ENCODE results near the gene CRLF1.

CRLF1 gene, protein sequence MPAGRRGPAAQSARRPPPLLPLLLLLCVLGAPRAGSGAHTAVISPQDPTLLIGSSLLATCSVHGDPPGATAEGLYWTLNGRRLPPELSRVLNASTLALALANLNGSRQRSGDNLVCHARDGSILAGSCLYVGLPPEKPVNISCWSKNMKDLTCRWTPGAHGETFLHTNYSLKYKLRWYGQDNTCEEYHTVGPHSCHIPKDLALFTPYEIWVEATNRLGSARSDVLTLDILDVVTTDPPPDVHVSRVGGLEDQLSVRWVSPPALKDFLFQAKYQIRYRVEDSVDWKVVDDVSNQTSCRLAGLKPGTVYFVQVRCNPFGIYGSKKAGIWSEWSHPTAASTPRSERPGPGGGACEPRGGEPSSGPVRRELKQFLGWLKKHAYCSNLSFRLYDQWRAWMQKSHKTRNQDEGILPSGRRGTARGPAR

DNA sequence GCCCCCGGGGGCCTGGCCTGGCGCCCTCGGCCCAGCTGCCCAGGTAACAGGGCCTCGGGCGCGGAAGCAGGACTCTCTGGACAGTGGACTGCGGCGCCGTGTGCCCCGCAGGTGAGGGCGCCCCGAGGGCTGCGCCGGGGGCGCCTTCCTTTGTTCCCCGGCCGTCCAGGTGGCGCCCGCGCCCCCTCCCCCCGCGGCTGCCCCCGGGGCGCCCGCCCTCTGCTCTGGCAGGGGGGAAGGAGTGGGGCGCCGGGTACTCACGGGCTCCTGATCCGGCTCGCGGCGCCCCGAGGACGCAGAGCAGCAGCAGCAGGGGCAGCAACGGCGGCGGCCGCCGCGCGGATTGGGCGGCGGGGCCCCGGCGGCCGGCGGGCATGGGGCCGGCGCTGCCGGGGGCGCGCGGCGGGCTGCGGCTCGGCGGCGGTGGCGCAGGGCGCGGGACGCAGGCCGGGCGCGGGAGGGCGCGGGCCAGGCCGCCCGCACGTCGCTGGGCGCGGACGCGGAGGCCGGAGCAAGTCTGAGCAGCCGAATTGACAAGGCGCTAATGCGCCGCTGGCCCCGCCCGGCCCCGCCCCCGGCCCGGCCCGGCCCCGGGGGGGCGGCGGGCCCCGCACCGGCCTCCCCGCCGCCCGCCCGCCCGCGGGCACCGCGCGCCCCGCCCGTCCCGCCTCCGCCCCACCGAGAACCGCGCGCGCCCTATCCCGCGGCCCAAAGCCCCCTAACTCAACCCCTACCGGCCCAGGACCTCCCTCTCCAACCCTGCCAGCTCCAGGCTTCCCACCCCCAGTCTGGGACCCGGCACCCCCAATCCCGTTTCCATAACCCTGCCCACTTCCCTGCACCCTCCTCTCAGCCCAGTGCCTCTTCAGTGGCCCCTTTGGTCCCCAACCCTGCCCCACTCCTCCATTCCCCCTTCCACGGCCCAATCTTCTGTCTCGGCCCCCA lies at the start of gene CRLF1:
Gene CRLF1 (minus strand): TSS at position 519 of the 945 bp plus-strand sequence. CDS start 143 bp downstream, at position 376.
- DNase-seq (ENCODE audit: low read depth in 2 of 2): no peak

DNA sequence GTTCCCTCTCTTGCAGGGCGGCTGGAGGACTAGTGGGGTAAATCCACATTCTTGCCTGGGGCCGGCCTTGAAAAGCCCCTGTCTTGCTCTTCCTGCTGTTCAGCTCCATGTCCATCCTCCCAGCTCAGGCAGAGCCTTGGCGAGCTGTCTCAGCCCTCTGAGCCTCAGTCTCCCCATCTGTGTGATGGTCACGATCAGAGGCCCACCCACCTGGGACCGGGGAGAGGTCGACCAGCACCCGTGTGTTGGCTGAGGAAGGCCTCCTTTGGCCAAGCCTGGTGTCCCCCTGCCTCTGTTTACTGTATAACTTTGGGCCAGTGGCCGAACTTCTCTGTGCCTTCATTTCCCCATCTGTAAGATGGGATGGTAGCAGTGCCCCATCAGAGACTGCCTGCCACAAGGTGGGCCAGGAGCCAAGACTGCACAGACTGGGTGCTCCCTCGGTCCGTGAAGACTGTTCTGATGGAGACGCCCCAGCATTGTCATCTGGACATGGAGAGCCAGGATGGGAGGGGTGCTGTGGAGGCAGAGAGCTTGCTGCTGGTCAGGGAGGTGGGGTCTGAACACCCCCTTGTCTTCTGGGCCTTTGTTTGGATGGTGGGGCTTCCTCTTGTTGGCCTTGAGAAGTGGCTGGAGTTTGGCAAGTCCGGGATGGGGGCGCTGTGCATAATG lies 48.7 kb upstream of the CRLF1 start:
- DNase-seq (ENCODE audit: low read depth in 2 of 2): no peak

DNA sequence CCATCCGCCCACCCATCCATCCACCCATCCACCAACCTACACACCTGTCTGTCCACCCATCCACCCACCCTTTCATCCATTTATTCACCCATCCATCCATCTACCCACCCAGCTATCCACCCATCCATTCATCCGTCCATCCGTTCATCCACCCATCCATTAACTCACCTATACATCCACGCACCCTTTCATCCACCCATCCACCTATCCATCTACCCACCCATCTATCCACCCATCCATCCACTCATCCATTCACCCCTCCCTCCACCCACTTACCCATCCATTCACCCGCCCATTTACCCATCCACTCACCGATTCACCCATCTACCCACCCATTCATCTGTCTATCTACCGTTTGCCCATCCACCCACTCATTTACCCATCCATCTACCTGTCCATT lies 47.9 kb upstream of the CRLF1 start:
- no peak for DNase-seq (ENCODE audit: low read depth in 2 of 2)

DNA sequence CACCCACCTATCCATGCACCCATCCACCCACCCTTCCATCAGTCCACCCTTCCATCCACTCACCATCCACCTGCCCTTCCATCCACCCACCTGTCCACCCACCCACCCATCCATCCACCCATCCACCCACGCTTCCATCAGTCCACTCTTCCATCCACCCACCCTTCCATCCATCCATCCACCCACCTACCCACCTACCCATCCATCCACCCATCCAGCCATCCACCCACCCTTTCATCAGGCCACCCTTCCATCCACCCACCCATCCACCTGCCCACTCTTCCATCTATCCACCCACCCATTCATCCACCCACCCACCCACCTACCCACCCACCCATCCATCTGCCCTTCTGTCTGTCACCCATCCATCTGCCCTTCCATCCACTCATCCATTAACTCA lies 47.3 kb upstream of the CRLF1 start:
- no peak for DNase-seq (ENCODE audit: low read depth in 2 of 2)

DNA sequence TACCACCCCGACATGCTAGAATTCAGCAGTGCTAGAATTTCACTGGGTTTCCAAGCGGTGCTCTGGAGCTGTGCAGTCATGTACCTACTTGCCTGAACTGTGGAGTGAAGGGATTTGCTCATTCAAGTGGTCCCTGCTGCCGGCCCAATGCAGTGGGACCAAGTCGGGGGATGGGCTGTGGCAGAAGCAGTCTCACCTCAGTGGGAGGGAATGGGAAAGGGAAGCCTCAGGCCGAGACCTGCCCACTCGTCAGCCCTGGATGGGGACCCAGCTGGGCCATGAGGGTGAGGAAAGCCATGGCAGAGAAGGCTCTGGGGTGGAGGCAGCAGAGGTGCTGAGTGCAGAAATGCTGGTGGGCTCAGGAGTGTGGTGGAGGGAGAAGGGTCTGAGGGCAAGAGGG lies 45.1 kb upstream of the CRLF1 start:
- no peak for DNase-seq (ENCODE audit: low read depth in 2 of 2)

DNA sequence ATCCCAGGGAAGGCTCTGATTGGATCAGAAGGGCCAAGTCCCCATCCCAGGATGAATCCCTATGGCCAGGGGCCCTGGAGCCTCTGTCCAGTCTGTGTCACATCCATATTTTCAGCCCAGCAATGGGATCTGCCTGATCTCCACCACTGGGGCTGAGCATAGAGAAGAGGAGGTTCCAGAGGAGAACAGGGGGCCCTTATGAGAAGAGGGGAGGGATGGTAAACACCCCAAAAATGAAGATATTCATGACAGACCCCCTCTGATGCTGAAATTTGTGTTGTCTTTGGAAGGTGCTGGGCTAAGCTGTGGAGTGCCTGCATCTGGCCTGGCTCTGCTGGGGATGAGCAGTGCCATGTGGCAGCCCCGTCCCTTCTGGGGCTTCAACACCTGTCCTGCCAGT lies 44.7 kb upstream of the CRLF1 start:
- no peak for DNase-seq (ENCODE audit: low read depth in 2 of 2)

DNA sequence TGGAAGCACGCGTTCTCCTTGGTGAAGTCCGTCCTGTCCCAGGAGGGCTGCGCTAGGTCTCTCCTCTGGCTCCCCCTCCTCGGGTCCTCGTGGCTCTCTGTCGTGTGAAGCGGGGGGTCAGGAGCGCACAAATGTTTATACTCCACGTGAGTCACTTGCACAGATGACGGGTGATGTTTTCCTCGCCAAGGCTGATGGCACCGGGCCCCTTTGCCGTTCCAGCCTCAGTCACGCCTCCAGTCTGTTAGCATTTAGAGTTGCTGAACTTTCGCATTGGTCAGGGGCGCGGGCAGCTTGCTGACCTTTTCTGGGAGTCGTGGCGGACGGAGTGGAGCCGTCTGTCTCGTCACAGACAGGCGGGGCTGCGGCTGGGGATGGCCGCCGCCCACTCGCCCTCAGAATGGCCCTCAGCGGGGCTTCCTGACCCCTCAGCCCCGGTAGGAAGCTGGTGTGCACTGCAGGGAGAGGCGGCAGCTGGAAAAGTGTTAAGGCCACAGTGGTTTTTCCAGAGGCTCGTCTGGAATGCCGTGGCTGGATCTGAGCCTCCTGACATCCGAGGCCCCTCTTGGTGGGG lies 44.0 kb upstream of the CRLF1 start:
- no peak for DNase-seq (ENCODE audit: low read depth in 2 of 2)

DNA sequence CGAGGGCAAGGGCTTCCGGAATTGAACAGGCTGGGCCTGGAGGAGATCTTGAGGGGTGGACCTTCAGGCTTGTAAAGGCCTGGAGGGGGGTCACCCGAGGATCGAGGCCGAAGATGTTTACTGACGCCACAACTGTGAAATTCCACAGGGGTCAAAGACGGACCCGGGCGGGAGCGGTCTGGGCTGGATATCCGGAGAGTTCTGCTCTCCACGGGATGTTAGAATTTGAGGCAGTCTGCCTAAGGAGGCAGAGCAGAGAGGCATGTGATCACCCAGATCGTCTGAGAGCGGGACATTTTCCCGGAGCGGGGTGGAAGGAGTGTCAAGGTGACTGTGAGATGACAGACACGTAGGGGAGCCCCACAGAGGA lies 43.4 kb upstream of the CRLF1 start:
- DNase-seq (ENCODE audit: low read depth in 2 of 2): no peak

DNA sequence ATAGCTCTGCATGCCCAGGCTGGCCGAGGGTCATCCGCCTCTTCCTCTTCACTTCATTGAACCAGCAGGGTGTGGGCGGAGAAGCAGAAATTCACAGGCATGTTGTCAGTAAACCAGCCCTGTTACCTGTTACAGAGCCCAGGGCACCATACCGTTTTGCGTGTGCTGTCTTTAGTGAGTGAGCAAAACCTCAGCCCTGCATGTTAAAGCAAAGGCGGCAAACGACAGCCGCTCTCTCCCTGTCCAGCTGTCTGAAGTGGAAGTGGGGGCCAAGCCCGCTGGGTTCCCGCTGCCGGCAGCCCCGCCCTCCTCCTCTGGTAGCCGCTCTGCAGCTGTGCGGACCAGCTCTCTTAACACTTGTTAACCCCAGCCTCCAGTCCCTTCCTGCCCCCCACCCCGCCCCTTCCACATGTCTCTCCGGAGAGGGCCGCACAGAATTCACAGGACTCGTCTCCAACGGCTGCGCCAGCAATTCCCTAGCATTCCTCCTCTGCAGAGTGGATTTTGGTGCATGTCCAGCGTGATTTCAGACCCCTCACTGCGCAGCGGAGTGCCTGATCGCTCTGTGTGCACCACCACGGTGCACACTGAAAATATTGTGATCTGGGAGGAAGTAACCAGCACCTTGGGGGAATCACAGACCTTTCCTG lies 42.9 kb upstream of the CRLF1 start:
- DNase-seq (ENCODE audit: low read depth in 2 of 2): peak in 1 of 2 donors; percentile 7

DNA sequence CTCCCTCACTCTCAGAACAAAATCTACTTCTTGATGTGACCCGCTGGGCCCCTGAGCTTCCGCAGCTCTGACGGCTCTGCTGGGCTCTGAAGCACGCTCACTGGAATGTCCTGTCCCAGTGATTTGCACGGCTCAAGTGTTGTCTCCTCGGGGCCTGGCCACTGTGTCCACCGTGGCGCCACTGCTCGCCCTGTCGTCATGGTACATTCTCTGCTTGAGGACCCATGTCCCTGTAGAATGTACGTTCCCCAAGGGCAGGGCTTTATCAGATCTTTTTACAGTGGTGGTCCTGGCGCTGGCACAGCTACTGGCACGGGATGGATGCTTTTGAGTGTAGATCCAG lies 42.3 kb upstream of the CRLF1 start:
- DNase-seq (ENCODE audit: low read depth in 2 of 2): no peak

DNA sequence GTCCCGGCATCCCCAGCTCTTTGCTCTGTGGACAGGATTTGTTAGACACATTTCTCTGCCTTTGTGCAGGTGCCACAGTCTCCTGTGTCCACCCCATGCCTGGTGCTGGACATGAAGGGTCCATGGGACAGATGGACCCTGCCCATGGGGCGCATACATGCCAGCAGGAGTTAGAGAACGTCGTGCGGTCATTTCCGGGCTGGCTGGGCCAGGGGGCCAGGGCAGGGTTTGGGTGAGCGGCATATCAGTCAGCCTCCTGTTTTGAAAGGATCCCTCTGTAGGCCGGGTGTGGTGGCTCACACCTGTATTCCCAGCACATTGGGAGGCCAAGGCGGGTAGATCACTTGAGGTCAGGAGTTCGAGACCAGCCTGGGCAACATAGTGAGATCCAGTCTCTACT lies 41.2 kb upstream of the CRLF1 start:
- no peak for DNase-seq (ENCODE audit: low read depth in 2 of 2)

DNA sequence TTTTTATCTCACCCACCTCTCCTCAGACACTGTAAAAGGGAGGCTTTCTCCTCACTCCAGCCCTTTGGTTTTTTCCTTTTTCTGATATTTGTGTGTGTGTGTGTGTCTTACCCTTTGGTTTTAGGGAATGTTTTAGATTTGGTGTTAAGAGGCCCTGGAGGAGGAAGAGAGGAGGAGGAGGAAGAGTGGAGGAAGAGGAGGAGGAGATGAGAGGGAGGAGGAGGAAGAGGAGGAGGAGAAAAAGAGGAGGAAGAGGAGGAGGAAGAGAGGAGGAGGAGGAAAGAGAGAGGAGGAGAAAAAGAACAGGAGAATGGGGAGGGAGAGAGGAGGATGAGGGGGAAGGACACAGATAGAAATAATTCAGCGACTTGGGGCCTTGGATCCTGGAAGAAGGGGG lies 40.8 kb upstream of the CRLF1 start:
- DNase-seq (ENCODE audit: low read depth in 2 of 2): no peak

DNA sequence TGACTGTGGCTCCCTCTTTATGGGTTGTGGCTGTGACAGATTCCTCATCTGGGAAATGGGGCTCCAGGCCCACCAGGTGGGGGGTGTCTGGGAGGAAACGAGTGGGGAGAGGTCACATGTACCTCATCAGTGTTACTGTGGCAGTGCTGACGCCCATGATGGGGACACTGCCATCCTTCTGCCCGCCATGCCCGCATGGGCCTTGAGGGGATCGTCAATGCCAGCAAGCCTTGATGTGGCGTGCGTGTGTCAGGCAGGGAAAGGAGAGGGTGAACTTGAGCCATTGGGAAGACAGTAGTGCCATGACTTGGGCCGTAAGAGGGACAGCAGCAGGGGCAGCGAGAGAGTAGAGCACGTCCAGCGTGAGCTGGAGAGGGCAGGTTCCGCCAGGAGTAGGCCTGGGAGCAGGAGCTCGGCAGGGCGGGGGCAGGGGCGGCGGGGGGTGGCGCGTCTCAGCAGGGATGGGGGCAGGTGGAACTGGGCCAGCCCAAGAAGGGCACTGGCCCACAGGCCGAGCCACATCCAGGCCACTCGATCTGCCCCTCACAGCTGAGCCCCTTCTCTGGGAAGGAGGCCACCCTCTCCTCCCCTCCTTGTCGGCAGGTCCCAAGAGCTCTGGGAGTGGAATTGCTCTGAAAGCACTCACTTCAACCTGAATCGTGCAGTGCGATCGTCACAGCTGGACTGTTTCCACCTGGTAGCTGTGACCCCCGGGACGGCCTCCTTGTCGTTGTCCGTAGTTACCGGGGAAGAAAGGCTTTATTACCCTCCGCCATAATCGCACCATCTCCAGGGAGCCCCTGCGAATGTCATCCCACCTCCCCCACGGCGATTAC lies 40.2 kb upstream of the CRLF1 start:
- DNase-seq (ENCODE audit: low read depth in 2 of 2): no peak

DNA sequence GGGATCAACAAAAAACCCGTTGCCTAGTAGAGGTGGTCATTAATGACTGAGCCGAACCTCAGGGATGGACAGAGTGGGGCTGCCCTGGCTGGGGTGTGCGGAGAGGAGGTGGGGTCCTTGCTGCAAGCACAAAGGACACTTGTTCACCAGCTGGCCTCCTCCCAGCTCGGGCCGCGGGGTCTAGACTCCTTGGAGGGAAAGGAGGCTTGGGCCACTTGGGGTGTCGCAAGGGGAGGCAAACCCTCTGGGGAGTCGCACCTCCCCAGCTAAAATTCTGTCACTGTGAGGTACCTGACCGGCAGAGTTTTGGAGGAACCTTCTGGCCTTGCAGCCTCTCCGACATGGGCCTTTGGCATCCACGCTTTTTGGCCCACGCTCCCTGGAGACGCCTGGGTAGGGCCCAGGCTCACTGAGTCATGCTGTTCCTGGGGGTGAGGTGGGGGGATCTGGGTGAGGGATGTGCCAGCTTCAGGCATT lies 38.5 kb upstream of the CRLF1 start:
- DNase-seq (ENCODE audit: low read depth in 2 of 2): no peak

DNA sequence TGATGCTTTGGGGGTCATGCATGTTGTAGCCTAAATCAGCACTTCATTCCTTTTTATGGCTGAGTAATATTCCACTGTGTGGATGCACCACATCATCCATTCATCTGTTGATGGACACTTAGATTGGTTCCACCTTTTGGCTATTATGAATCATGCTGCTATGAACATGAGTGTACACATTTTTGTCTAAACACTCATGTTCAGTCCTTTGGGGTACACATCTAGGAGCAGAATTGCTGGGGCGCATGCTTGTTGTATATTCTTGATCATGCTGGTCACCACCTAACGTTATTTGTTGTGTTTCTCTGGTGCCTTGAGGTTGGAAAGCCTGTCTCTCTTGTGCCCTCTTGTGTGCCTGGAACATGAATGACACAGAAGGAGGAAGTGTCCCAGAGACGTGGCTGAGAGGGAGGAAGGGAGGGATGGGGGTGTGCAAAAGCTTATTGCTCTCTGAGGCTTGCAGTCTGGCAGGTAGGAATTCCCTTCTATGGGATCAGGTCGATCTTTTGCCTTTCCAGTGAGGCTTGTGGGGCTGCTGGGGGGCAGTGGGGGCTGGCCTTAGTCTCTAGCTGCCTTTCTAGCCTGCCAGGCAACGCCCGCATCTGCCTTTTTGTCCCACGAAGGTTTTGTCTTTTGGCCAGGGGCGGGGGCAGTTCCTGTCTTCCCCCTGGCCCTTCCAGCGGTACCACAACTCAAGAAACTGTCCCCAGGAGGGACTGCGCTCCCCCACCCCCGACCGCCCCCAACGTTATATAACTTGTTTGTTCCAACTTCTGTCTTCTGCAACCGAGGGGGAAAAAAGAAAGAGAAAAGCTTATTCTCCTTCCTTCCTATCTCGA lies 37.8 kb upstream of the CRLF1 start:
- no peak for DNase-seq (ENCODE audit: low read depth in 2 of 2)

DNA sequence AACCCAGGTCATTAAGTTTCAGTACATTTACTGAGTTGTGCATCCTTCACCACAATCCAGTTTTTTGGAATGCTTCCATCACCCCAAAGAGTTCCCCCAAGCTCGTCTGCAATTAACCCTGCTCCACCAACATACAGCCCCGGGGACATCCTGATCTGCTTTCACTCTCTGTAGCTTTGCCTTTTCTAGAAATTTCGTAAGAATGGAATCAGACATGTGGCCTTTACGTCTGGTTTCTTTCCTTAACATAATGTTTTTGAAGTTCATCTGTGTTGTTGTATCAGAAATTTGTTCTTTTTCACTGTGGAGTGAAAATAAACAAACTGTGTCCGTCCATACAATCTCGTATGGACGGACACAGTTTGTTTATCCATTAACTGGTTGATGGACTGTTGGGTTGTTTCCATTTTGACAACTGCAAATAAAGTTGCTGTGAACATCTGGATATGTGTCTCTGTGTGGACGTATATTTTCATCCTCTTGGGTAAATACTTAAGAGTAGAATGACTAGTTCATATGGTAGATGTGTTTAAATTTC lies 33.2 kb upstream of the CRLF1 start:
- DNase-seq (ENCODE audit: low read depth in 2 of 2): no peak

DNA sequence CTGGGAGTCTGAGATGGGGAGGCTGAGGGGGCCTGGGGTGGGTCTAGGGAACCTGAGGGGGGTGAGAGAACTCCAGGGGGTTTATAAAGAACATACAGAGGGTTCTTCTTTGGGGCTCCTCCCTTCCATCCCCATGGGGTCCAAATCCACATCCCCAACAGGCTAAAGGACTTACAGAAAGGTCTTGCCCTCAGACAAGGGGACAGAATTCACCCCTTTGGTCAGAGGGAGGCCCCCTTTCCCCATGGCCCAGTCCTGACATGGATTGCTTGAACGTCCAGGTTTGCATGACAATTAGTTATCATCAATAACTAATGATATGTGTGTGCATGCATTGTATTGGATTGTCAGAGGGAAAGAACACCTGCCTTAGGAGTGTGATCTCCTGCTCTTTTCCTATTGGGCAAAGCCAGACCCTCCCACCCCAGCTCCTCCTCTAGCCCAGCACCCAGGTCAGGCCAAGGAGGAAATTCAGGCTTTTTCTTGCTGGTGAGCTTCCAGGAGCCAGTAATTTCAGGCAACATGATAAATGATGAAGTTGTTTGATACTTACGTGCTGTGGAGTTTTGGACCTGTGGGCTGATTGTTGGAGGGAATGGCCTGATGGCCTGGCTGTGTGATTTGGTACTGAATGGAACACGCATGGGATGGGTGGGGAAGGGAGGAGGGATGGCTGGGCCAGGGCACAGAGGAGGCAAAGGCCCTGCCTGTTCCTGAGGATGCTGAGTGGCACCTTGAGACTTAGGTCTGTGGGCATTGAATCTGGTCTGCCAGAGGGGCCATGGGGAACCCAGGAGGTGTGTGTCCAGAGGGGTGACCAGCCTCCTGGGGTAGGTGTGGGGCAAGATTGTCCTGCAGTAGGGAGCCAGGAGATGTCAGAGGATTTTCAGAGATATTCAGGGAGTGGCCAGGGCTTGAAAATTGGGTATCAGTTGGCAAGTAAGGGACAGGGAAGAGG lies 31.4 kb upstream of the CRLF1 start:
- no peak for DNase-seq (ENCODE audit: low read depth in 2 of 2)

DNA sequence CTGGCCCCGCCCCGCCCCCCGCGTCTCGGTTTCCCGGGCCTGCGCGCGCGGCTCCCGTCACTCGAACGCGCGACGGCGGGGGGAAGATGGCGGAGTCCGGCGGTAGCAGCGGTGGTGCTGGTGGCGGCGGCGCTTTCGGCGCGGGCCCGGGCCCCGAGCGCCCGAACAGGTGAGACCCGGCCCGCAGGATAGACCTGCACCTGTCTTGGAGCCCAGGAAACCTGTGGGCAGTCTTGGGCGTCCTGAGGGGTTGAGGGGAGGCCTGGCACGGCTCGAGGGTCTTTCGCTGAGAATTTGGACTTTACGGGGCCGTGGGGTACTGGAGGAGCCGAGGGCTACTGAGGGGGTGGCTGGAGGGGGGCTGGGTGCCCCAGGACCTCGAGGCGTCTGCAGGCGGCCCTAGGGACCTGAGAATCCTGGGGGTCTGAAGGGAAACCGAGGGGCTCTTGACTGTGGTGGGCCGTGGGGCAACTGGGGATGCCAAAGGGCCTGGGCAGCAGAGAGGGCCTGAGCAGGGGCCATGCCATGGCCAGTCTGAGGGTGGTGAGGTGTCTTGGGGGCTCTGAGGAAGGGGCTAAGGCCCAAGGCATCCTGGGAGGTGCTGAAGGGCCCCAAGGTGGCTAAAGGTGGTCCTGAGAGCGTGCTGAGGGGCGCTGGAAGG lies 30.5 kb upstream of the CRLF1 start, which contains the start of gene KLHL26:
Gene KLHL26 (plus strand): TSS at position 60 of the 661 bp plus-strand sequence. CDS start 27 bp downstream, at position 87.
- no peak for DNase-seq (ENCODE audit: low read depth in 2 of 2)
